Gastroesophageal sphincter (tissue), 3 donors: ENCODE measurements around the gene PCDHA8.
A peak's percentile ranks its signal among the peaks of the same experiment; 100 is the strongest.

Experiments
- POLR2AphosphoS5 ChIP-seq: sonication (generic); formaldehyde crosslinking; IDR thresholded peaks from one replicate; pipeline ENCODE4 v1.6.1; 2017; ENCODE audit warnings: antibody characterized with exemption
- TF ChIP-seq, protein P1 (sequence below), 4 experiments: fragments of 200-600 bp in 2 of 4; fragments of 450-650 bp in 2 of 4; sonication (generic) in 1 of 4; IDR thresholded peaks; one replicate each; pipeline ENCODE4 v1.5.1; 2017 to 2019; ENCODE audit warnings: antibody characterized with exemption in 4 of 4, mild to moderate bottlenecking in 2 of 4, moderate library complexity in 2 of 4

DNA sequence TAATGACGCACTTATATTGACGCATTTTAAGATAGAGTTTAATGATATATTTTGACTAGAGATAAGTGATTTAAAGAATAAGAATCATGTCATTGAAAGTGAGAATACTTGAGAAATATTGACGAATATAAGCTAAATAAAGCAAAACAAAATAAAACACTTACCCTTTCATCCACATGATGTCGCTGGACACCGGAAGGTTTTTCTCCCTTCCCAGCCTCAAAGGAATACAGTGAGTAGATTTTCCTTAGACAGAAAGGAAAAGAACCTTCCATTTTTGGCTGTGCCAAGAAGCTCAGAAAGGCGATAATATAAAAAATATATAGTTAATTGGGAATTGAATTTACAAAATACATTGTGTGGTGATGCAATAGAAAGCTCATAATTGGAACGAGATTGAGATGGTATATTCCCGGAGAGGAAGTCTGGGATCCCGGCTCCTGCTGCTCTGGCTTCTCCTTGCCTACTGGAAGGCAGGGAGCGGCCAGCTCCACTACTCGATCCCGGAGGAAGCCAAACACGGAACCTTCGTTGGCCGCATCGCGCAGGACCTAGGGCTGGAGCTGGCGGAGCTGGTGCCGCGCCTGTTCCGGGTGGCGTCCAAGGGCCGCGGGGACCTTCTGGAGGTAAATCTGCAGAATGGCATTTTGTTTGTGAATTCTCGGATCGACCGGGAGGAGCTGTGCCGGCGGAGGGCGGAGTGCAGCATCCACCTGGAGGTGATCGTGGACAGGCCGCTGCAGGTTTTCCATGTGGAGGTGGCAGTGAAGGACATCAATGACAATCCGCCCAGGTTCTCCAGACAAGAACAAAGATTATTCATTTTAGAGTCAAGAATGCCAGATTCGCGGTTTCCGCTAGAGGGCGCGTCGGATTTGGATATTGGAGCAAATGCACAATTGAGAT is 19.4 kb upstream of the PCDHA8 start, which contains the start of gene PCDHA5:
- TF ChIP-seq, protein P1, sequence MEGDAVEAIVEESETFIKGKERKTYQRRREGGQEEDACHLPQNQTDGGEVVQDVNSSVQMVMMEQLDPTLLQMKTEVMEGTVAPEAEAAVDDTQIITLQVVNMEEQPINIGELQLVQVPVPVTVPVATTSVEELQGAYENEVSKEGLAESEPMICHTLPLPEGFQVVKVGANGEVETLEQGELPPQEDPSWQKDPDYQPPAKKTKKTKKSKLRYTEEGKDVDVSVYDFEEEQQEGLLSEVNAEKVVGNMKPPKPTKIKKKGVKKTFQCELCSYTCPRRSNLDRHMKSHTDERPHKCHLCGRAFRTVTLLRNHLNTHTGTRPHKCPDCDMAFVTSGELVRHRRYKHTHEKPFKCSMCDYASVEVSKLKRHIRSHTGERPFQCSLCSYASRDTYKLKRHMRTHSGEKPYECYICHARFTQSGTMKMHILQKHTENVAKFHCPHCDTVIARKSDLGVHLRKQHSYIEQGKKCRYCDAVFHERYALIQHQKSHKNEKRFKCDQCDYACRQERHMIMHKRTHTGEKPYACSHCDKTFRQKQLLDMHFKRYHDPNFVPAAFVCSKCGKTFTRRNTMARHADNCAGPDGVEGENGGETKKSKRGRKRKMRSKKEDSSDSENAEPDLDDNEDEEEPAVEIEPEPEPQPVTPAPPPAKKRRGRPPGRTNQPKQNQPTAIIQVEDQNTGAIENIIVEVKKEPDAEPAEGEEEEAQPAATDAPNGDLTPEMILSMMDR (IDR thresholded peaks at IDR 0.05) = peak in 1 of 4 experiments; percentile 46
- no peak for TF ChIP-seq POLR2AphosphoS5
